Parathyroid adenoma (tissue), 2 donors: Measurements from ENCODE around the gene RPP25.

Experiments used
- H2AFZ ChIP-seq: fragments of 300-600 bp; sonication (generic); one replicate; pipeline ENCODE4 v1.7.0; 2017; ENCODE audit warnings: antibody characterized with exemption, mild to moderate bottlenecking
- H3K27ac ChIP-seq: fragments of 300-600 bp; sonication (generic); one replicate; pipeline ENCODE4 v1.7.0; 2017
- H3K27me3 ChIP-seq: fragments of 300-600 bp; sonication (generic); one replicate; pipeline ENCODE4 v1.7.0; 2017; ENCODE audit warnings: low read length; ENCODE audit not compliant: control insufficient read depth, insufficient read depth
- H3K36me3 ChIP-seq: fragments of 300-600 bp; sonication (generic); one replicate; pipeline ENCODE4 v1.7.0; 2017; ENCODE audit warnings: low read length; ENCODE audit not compliant: control insufficient read depth, insufficient read depth
- H3K4me1 ChIP-seq: fragments of 300-600 bp; sonication (generic); one replicate; pipeline ENCODE4 v1.7.0; 2017; ENCODE audit warnings: control low read depth
- H3K4me2 ChIP-seq: fragments of 300-600 bp; sonication (generic); one replicate; pipeline ENCODE4 v1.7.0; 2017; ENCODE audit warnings: low read length
- H3K4me3 ChIP-seq: fragments of 300-600 bp; sonication (generic); one replicate; pipeline ENCODE4 v1.7.0; 2017; ENCODE audit warnings: low read depth, low read length
- H3K79me2 ChIP-seq: fragments of 300-600 bp; sonication (generic); one replicate; pipeline ENCODE4 v1.7.0; 2017; ENCODE audit warnings: control low read depth
- H3K9ac ChIP-seq: fragments of 300-600 bp; sonication (generic); one replicate; pipeline ENCODE4 v1.7.0; 2017; ENCODE audit warnings: mild to moderate bottlenecking
- H3K9me3 ChIP-seq: fragments of 300-600 bp; sonication (generic); one replicate; pipeline ENCODE4 v1.7.0; 2017; ENCODE audit warnings: low read length; ENCODE audit not compliant: control insufficient read depth
- TF ChIP-seq, protein P1 (sequence below): fragments of 300-600 bp; sonication (generic); IDR thresholded peaks from one replicate; pipeline ENCODE4 v1.7.0; 2017; ENCODE audit warnings: antibody characterized with exemption, mild to moderate bottlenecking
- donor health status: primary hyperparathyroidism.

Gene RPP25

DNA sequence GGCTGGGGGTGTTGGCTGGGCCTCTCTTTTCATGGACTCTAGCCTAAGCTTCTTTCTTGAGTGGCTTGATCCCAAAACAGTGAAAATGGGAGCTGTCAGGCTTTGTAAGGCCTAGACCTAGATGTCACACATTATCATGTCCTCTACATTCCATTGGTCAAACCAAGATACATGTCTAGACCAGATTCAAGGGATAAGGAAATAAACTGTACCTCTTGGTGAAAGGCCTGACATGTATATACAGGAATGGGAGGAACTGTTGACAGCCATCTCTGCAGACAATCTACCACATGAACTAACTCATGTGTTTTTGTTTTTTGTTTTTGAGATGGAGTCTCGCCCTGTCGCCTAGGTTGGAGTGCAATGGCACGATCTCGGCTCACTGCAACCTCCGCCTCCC, 11.1 kb upstream of the RPP25 start:
- no peaks in the 10 kb centered on the region for H3K27me3 ChIP-seq
- H3K4me3 ChIP-seq = no peak overlapping the region
- H3K9ac ChIP-seq = no peak overlapping the region
- H3K4me1 ChIP-seq = peaks cover 14% of the 10 kb centered on the region
- no peak overlapping the region for H3K27ac ChIP-seq
- TF ChIP-seq, protein P1, sequence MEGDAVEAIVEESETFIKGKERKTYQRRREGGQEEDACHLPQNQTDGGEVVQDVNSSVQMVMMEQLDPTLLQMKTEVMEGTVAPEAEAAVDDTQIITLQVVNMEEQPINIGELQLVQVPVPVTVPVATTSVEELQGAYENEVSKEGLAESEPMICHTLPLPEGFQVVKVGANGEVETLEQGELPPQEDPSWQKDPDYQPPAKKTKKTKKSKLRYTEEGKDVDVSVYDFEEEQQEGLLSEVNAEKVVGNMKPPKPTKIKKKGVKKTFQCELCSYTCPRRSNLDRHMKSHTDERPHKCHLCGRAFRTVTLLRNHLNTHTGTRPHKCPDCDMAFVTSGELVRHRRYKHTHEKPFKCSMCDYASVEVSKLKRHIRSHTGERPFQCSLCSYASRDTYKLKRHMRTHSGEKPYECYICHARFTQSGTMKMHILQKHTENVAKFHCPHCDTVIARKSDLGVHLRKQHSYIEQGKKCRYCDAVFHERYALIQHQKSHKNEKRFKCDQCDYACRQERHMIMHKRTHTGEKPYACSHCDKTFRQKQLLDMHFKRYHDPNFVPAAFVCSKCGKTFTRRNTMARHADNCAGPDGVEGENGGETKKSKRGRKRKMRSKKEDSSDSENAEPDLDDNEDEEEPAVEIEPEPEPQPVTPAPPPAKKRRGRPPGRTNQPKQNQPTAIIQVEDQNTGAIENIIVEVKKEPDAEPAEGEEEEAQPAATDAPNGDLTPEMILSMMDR = no peak
- no peak overlapping the region for H2AFZ ChIP-seq
- H3K9me3 ChIP-seq = no peaks in the 10 kb centered on the region
- no peaks in the 10 kb centered on the region for H3K36me3 ChIP-seq
- H3K79me2 ChIP-seq = no peaks in the 10 kb centered on the region
- no peak overlapping the region for H3K4me2 ChIP-seq

DNA sequence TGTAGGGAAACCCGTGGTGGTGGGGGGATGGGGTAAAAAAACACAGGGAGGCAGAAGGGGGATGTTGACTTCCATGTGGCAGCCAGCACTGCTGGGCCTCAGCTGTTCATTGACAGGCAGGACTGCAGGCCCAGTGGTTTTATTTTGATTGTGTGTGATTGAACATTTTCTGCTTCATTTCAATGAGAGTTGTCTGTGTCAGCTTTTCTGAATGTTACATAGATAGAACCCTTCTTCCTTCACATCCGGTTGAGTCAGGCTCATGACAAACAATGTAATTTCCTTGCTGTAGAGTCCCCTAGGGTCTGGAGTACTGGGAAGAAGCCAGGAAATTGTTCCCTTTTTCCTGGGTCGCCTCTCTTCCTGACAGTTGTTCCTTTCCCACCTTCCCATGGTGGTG, 8.2 kb upstream of the RPP25 start:
- peak overlapping the region; percentile 35 for H3K4me2 ChIP-seq
- H3K27ac ChIP-seq = peak overlapping the region; percentile 91
- peak overlapping the region; percentile 17 for H2AFZ ChIP-seq
- no peaks in the 10 kb centered on the region for H3K9me3 ChIP-seq
- no peaks in the 10 kb centered on the region for H3K27me3 ChIP-seq
- H3K4me3 ChIP-seq = no peak overlapping the region
- no peaks in the 10 kb centered on the region for H3K79me2 ChIP-seq
- H3K4me1 ChIP-seq = peaks cover 14% of the 10 kb centered on the region
- no peak overlapping the region for H3K9ac ChIP-seq
- TF ChIP-seq, protein P1 = no peak
- no peaks in the 10 kb centered on the region for H3K36me3 ChIP-seq

DNA sequence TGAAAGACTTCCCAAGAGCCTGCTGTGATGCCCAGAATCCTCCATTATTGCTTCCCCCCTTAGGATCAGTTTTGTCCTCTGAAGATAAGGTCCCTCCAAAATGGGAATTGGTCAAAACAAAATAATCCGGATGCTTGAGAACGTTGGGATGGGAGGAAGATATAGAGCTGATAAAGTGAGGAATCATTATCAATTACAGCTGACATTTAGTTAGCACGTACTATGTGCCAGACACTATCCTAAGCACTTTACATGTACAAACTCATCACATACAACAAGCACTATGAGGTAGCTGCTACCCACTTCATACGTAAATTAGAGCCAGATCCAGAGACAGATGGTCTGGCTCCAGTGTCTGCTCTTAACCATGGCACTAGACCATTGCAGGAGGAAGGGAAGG, 6.6 kb upstream of the RPP25 start:
- no peaks in the 10 kb centered on the region for H3K36me3 ChIP-seq
- H3K4me2 ChIP-seq = no peak overlapping the region
- no peaks in the 10 kb centered on the region for H3K27me3 ChIP-seq
- H2AFZ ChIP-seq = no peak overlapping the region
- H3K27ac ChIP-seq = peak overlapping the region; percentile 91
- H3K9me3 ChIP-seq = no peaks in the 10 kb centered on the region
- TF ChIP-seq, protein P1 = no peak
- H3K4me3 ChIP-seq = no peak overlapping the region
- H3K79me2 ChIP-seq = no peaks in the 10 kb centered on the region
- H3K4me1 ChIP-seq = peaks cover 14% of the 10 kb centered on the region
- H3K9ac ChIP-seq = no peak overlapping the region

DNA sequence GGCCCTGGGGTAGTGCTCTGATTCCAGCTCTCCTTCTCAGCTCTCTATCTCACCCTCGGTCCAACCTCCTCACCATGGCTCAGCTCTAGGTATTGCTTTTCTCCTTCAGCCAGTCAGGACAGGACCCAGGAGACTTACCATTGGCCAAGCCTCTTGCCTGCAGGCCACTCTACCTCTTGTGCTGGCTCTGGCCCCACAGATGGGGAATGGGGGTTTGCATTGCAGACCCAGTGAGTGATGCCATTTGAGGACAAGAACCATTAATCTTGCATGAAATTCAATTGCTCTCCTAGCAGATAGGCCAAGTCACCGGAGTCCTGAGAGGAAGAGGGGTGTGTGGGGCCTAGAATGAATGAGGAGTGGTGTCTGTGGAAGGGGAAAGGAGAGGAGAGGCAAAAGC, 6.1 kb upstream of the RPP25 start:
- peaks cover 14% of the 10 kb centered on the region for H3K4me1 ChIP-seq
- no peaks in the 10 kb centered on the region for H3K9me3 ChIP-seq
- no peaks in the 10 kb centered on the region for H3K79me2 ChIP-seq
- no peak overlapping the region for H3K27ac ChIP-seq
- no peak overlapping the region for H3K4me3 ChIP-seq
- no peak overlapping the region for H2AFZ ChIP-seq
- H3K4me2 ChIP-seq = no peak overlapping the region
- no peaks in the 10 kb centered on the region for H3K36me3 ChIP-seq
- no peaks in the 10 kb centered on the region for H3K27me3 ChIP-seq
- TF ChIP-seq, protein P1 = no peak
- H3K9ac ChIP-seq = no peak overlapping the region

DNA sequence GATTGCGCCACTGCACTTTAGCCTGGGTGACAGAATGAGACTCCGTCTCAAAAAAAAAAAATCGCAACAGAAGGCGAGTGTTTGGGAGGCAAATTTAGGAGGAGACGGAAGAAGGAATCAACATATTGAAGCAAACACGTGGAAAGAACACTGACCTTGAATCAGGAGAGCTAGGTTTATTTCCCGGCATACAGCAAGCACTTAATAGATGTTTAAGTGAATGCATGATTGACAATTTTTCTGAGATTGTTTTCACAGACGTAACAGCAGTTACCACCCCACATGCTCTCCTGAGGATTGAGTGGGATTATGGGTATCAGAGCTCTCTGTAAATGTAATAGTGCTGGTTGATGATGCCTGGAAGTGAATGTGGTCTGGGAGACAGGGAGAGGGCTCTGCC, 5.6 kb upstream of the RPP25 start:
- Histone ChIP-seq H2AFZ (no peak overlapping the region), H3K27ac (no peak overlapping the region)

More for the DNA sequence above, 5.6 kb upstream of the RPP25 start:
- Histone ChIP-seq H3K4me2 (no peak overlapping the region), H3K79me2 (no peaks in the 10 kb centered on the region), H3K36me3 (no peaks in the 10 kb centered on the region), H3K9me3 (no peaks in the 10 kb centered on the region), H3K4me3 (no peak overlapping the region), H3K4me1 (peaks cover 14% of the 10 kb centered on the region), H3K9ac (no peak overlapping the region), H3K27me3 (no peaks in the 10 kb centered on the region)
- TF ChIP-seq, protein P1 = no peak
